K562 (cell line): ENCODE measurements around the gene LEUTX. TPM values are rescaled to one million over a fixed set of nuclear protein-coding genes. Genes with fewer than 3 reads are reported as not detected.

Experiments
- ATAC-seq: fragments of 200-7000 bp; cut with Tn5 transposase; 3 replicates; pipeline ENCODE4 v1.9.1; 2020; ENCODE audit warnings: moderate library complexity
- BruUV-seq: library from RNA; stranded (reverse); fragments of 400-500 nt; replicated peaks from 2 replicates; lab custom pipeline; 2021; lab: Mats Ljungman, UMichigan
- CTCF ChIA-PET: fragments of 300-600 bp; formaldehyde crosslinking; extraction: SDS; loops from one replicate; lab custom pipeline; 2021; ENCODE audit warnings: low intra/inter-chr PET ratio; lab: Yijun Ruan, JAX
- POLR2A ChIA-PET: fragments of 300-600, 350-650 bp; sonication (Branson Sonifier 250); formaldehyde crosslinking; extraction: SDS; loops from one replicate; lab custom pipeline; 2021; ENCODE audit warnings: antibody characterized with exemption, inconsistent platforms; lab: Yijun Ruan, JAX
- DNase-seq, 4 experiments: peaks; one replicate each; pipeline versions ENCODE4 v3.0.0 to v3.0.0-alpha.2; 2011 to 2018; ENCODE audit warnings: low spot score in 3 of 4, mixed read lengths in 3 of 4; ENCODE audit errors: extremely low read depth in 1 of 4
- FAIRE-seq: peaks from 2 replicates; lab custom pipeline; 2011; peaks lifted over from hg19 to GRCh38; lab: Jason Lieb, UNC
- H2AFZ ChIP-seq: 2 replicates; pipeline ENCODE4 v1.6.0; 2011; ENCODE audit warnings: low read depth, low read length, control low read depth, inconsistent platforms
- H3K27ac ChIP-seq: fragments of 200-600 bp; 3 replicates; pipeline ENCODE4 v1.8.0; 2011; ENCODE audit warnings: low read depth, mild to moderate bottlenecking, control low read depth, inconsistent platforms, low read length, moderate library complexity, mixed read lengths; ENCODE audit errors: extremely low read depth
- H3K27me3 ChIP-seq, 2 experiments: fragments of 300-600 bp in 1 of 2; 2 replicates in 1 of 2; 3 replicates in 1 of 2; pipeline versions ENCODE4 v1.6.0 to v1.8.0; 2011; ENCODE audit warnings: inconsistent platforms in 2 of 2, low read length in 2 of 2, mild to moderate bottlenecking in 1 of 2, mixed read lengths in 1 of 2, moderate library complexity in 1 of 2; ENCODE audit not compliant: control insufficient read depth in 2 of 2, insufficient read depth in 2 of 2
- H3K36me3 ChIP-seq: fragments of 300-600 bp; 3 replicates; pipeline ENCODE4 v1.8.0; 2011; ENCODE audit warnings: mild to moderate bottlenecking, low read length, inconsistent platforms; ENCODE audit not compliant: control insufficient read depth, insufficient read depth
- H3K4me1 ChIP-seq, 2 experiments: fragments of 200-600 bp in 1 of 2; replicated peaks in 1 of 2; 2 replicates in 1 of 2; 3 replicates in 1 of 2; pipeline versions ENCODE4 v1.5.1 to v1.8.0; 2011; ENCODE audit warnings: inconsistent platforms in 2 of 2, low read length in 2 of 2, mild to moderate bottlenecking in 1 of 2, mixed read lengths in 1 of 2, moderate library complexity in 1 of 2; ENCODE audit not compliant: control insufficient read depth in 2 of 2, insufficient read depth in 2 of 2
- H3K4me2 ChIP-seq: 2 replicates; pipeline ENCODE4 v1.6.1; 2011; ENCODE audit warnings: low read length, control low read depth, inconsistent platforms, mixed read lengths; ENCODE audit not compliant: insufficient read depth
- H3K4me3 ChIP-seq: fragments of 200-600 bp; sonication (generic), shearing (Covaris generic); 2 replicates; pipeline ENCODE4 v1.5.1; 2016; ENCODE audit warnings: control low read depth, inconsistent platforms
- H3K79me2 ChIP-seq: fragments of 200-600 bp; 3 replicates; pipeline ENCODE4 v1.8.0; 2011; ENCODE audit warnings: low read length, inconsistent platforms; ENCODE audit not compliant: control insufficient read depth, insufficient read depth
- H3K9ac ChIP-seq, 2 experiments: 2 replicates each; pipeline versions ENCODE4 v1.6.0 to v1.6.1; 2011; ENCODE audit warnings: low read depth in 2 of 2, low read length in 2 of 2, control low read depth in 1 of 2, inconsistent platforms in 1 of 2, mild to moderate bottlenecking in 1 of 2, mixed read lengths in 1 of 2; ENCODE audit not compliant: insufficient read depth in 1 of 2
- H3K9me1 ChIP-seq: one replicate; pipeline ENCODE4 v1.6.0; 2011; ENCODE audit warnings: inconsistent platforms, mild to moderate bottlenecking, low read length, moderate library complexity; ENCODE audit not compliant: control insufficient read depth, insufficient read depth
- H3K9me3 ChIP-seq: replicated peaks from 2 replicates; pipeline ENCODE4 v1.5.1; 2011; ENCODE audit warnings: low read depth, low read length, inconsistent platforms; ENCODE audit not compliant: control insufficient read depth, insufficient read depth
- H4K20me1 ChIP-seq: replicated peaks from 2 replicates; pipeline ENCODE4 v1.6.1; 2011; ENCODE audit warnings: low read length, inconsistent platforms, mixed read lengths; ENCODE audit not compliant: control insufficient read depth, insufficient read depth
- EP400 ChIP-seq: fragments of 450-650 bp; IDR thresholded peaks from 2 replicates; pipeline ENCODE4 v1.6.1; 2017; ENCODE audit warnings: antibody characterized with exemption, mild to moderate bottlenecking, moderate library complexity
- LCOR ChIP-seq: sonication (generic); formaldehyde crosslinking; IDR thresholded peaks from 2 replicates; pipeline ENCODE4 v1.8.0; 2022; ENCODE audit warnings: mild to moderate bottlenecking, missing genetic modification reagents
- POLR2G ChIP-seq: fragments of 200-400 bp; formaldehyde crosslinking; IDR thresholded peaks from 2 replicates; pipeline ENCODE4 v1.6.1; 2017; ENCODE audit warnings: low read depth, mild to moderate bottlenecking, antibody characterized with exemption, low read length, moderate library complexity
- RBFOX2 ChIP-seq: fragments of 200-400 bp; formaldehyde crosslinking; IDR thresholded peaks from 2 replicates; pipeline ENCODE4 v1.6.1; 2017; ENCODE audit warnings: low read depth, mild to moderate bottlenecking, low read length, moderate library complexity
- SNAPC5 ChIP-seq: fragments of 250-450 bp; sonication (Bioruptor Pico); IDR thresholded peaks from 2 replicates; pipeline ENCODE4 v1.8.0; 2021; ENCODE audit warnings: moderate library complexity, mild to moderate bottlenecking, inconsistent platforms
- THAP7 ChIP-seq: fragments of 250-450 bp; sonication (Bioruptor Pico); IDR thresholded peaks from 2 replicates; pipeline ENCODE4 v1.5.0; 2021
- WGBS: fragments of 100-300 bp; shearing (Covaris generic); methylation state at CpG from one replicate; pipeline ENCODE4 v1.1.6; 2016; ENCODE audit warnings: low coverage, mixed read lengths; ENCODE audit not compliant: insufficient coverage; ENCODE audit errors: missing lambda C conversion rate; 5-methylcytosine and 5-hydroxymethylcytosine counted together
- in situ Hi-C: fragments of 300-500 bp; cut with MboI; formaldehyde crosslinking; loops from 4 replicates; pipeline ENCODE4 v1.15.0; 2018; ENCODE audit warnings: inconsistent platforms, mixed read lengths
- intact Hi-C: fragments of 100-400 bp; cut with micrococcal nuclease; formaldehyde crosslinking; loops from 2 replicates; pipeline ENCODE4 v1.14.2; 2022
- polyA plus RNA-seq, 8 experiments: library from polyadenylated mRNA; depleted of rRNA in 4 of 8; stranded (reverse) in 5 of 8; unstranded in 3 of 8; fragments of >200 nt; fragmentation: Nextera tagmentation in 2 of 8; fragmentation: Illumina TruSeq in 1 of 8; extraction: Ambion mirVana in 2 of 8; extraction: Trizol in 1 of 8; gene quantifications; 2 replicates each; pipeline versions ENCODE4 v1.2.1 to v1.2.3, GENCODE V29; 2011 to 2014; ENCODE audit warnings: inconsistent platforms in 1 of 8, missing spikeins in 1 of 8
- total RNA-seq, 7 experiments: library from RNA; depleted of rRNA in 6 of 7; stranded (reverse); fragments of >200 nt in 6 of 7; fragmentation: Illumina TruSeq in 2 of 7; extraction: Trizol in 2 of 7; gene quantifications; 2 replicates each; pipeline versions ENCODE4 v1.2.1 to v1.2.3, GENCODE V29; 2011 to 2021; ENCODE audit warnings: low replicate concordance in 1 of 7

The LEUTX gene
- total and polyA plus RNA-seq, 9 of the 15 experiments (the other 6 are each of a cell fraction or from before 2014, with no cell fraction given) = not detected

- Histone ChIP-seq H2AFZ (no peak overlapping the region), H3K4me3 (no peak overlapping the region), H3K4me2 (no peak overlapping the region), H3K36me3 (peaks cover 76% of the 10 kb centered on the region), H3K4me1 (peaks cover 9 to 19% of the 10 kb centered on the region in 2 experiments), H3K27me3 (no peaks in the 10 kb centered on the region), H3K79me2 (peaks cover 13% of the 10 kb centered on the region), H4K20me1 (no peaks in the 10 kb centered on the region), H3K9me3 (no peaks in the 10 kb centered on the region), H3K27ac (no peak overlapping the region), H3K9ac (no peak overlapping the region), H3K9me1 (peaks cover 8% of the 10 kb centered on the region)
- WGBS = 93% methylated on average over 26 of the region's 26 CpGs
- no peak for TF ChIP-seq LCOR (CRISPR knock-in tag)
- no peak for TF ChIP-seq RBFOX2
- 0 out of 2 replicates have a peak, but pooled peaks have one; percentile 30 for TF ChIP-seq POLR2G
- no peak for TF ChIP-seq THAP7
- no peak for TF ChIP-seq SNAPC5 (CRISPR knock-in tag)
- no peak for TF ChIP-seq EP400
- in situ Hi-C loops (no loop called here), intact Hi-C loops (no loop called here)
- ATAC-seq (no peak), FAIRE-seq (no peak), DNase-seq (no peak)
- ChIA-PET CTCF (no interaction called here), POLR2A (interaction anchor here (0.7 to 1.0 kb wide), 2 partner anchors 13 to 14 kb away, joined by 3 read pairs; no protein-coding TSS in a partner anchor)
- BruUV-seq = no TSS peak
These were observed 49.5 kb downstream of the LEUTX start for GRCh38 chr19:39828015-39828653.
